Liver (tissue), 3 donors: ENCODE data around the gene RGS2.

Experiments used
- CTCF ChIP-seq: fragments of 150-350 bp; IDR thresholded peaks from 2 replicates; pipeline ENCODE4 v1.5.1; 2017; ENCODE audit warnings: improper control_type of control experiment, low read depth, low read length; ENCODE audit not compliant: missing input control
- EGR1 ChIP-seq, 2 donors: IDR thresholded peaks; 2 replicates each; pipeline ENCODE4 v1.6.1; 2016 to 2018; ENCODE audit warnings: antibody characterized with exemption in 2 of 2, low read depth in 2 of 2
- FOXA1 ChIP-seq: IDR thresholded peaks from 2 replicates; pipeline ENCODE4 v1.6.1; 2016; ENCODE audit warnings: antibody characterized with exemption
- GABPA ChIP-seq, 2 donors: IDR thresholded peaks in 1 of 2; conservative IDR thresholded peaks in 1 of 2; 2 replicates each; pipeline ENCODE4 v1.6.1; 2016; ENCODE audit warnings: antibody characterized with exemption in 2 of 2, mild to moderate bottlenecking in 1 of 2, moderate library complexity in 1 of 2
- MAX ChIP-seq: IDR thresholded peaks from 2 replicates; pipeline ENCODE4 v1.6.1; 2016; ENCODE audit warnings: antibody characterized with exemption
- RAD21 ChIP-seq, 2 donors: IDR thresholded peaks; 2 replicates each; pipeline ENCODE4 v1.6.1; 2016; ENCODE audit warnings: antibody characterized with exemption in 2 of 2, mild to moderate bottlenecking in 2 of 2
- REST ChIP-seq: IDR thresholded peaks from 2 replicates; pipeline ENCODE4 v1.6.1; 2016; ENCODE audit warnings: antibody characterized with exemption, mild to moderate bottlenecking
- SP1 ChIP-seq: IDR thresholded peaks from 2 replicates; pipeline ENCODE4 v1.6.1; 2018; ENCODE audit warnings: antibody characterized with exemption, mild to moderate bottlenecking
- TAF1 ChIP-seq: conservative IDR thresholded peaks from 2 replicates; pipeline ENCODE4 v1.6.1; 2016; ENCODE audit warnings: antibody characterized with exemption, mild to moderate bottlenecking
- YY1 ChIP-seq: IDR thresholded peaks from 2 replicates; pipeline ENCODE4 v1.6.1; 2016; ENCODE audit warnings: antibody characterized with exemption, mild to moderate bottlenecking
- donor health status: healthy.
- donor health status: healthy.

- no peak for TF ChIP-seq FOXA1
- TF ChIP-seq TAF1, result no peak
- no peak for TF ChIP-seq CTCF
- no peak for TF ChIP-seq SP1
- no peak for TF ChIP-seq REST
- TF ChIP-seq EGR1 (IDR thresholded peaks at IDR 0.05; ENCODE audit: low read depth in 2 of 2), result no peak
- TF ChIP-seq GABPA (IDR thresholded peaks at IDR 0.05 in 1 of 2, conservative IDR thresholded peaks at IDR 0.05 in 1 of 2), result no peak
- no peak for TF ChIP-seq RAD21 (IDR thresholded peaks at IDR 0.05)
- no peak for TF ChIP-seq YY1
- no peak for TF ChIP-seq MAX
These were observed 46.6 kb upstream of the RGS2 start for GRCh38 chr1:192762265-192762664.
